Stimulated activated naive CD8-positive, alpha-beta T cell treated with anti-CD3 and anti-CD28 coated beads, Interleukin-15, amount 100 ng/mL, for 72 hours (primary cell): ENCODE data around the gene PARM1.
A peak's percentile ranks its signal among the peaks of the same experiment; 100 is the strongest.
"Not testable (repeated sequence)": the region's sequence is repeated elsewhere in the genome, so short reads cannot be mapped to it uniquely, and the experiment has no call there.

Source experiments
- ATAC-seq: fragments of 150-1000 bp; cut with Tn5 transposase; 2 replicates; pipeline ENCODE4 v1.10.0; 2021; ENCODE audit warnings: mild to moderate bottlenecking, moderate library complexity
- DNase-seq, 2 donors: peaks; one replicate each; pipeline ENCODE4 v3.0.0; 2021 to 2022
- H3K27ac Mint-ChIP-seq, 2 donors: one replicate each; pipeline ENCODE4 v1.8.0; 2022; ENCODE audit warnings: mild to moderate bottlenecking in 2 of 2, mixed read lengths in 2 of 2, moderate library complexity in 2 of 2
- H3K27me3 Mint-ChIP-seq: one replicate; pipeline ENCODE4 v1.8.0; 2022; ENCODE audit warnings: mixed read lengths
- H3K4me1 Mint-ChIP-seq: one replicate; pipeline ENCODE4 v1.8.0; 2022; ENCODE audit warnings: mild to moderate bottlenecking, mixed read lengths
- H3K4me3 Mint-ChIP-seq, 2 donors: one replicate each; pipeline ENCODE4 v1.8.0; 2022; ENCODE audit warnings: mild to moderate bottlenecking in 2 of 2, mixed read lengths in 2 of 2, moderate library complexity in 1 of 2
- H3K9me3 Mint-ChIP-seq, 2 donors: one replicate each; pipeline ENCODE4 v1.8.0; 2022; ENCODE audit warnings: mixed read lengths in 2 of 2

The PARM1 gene

DNA sequence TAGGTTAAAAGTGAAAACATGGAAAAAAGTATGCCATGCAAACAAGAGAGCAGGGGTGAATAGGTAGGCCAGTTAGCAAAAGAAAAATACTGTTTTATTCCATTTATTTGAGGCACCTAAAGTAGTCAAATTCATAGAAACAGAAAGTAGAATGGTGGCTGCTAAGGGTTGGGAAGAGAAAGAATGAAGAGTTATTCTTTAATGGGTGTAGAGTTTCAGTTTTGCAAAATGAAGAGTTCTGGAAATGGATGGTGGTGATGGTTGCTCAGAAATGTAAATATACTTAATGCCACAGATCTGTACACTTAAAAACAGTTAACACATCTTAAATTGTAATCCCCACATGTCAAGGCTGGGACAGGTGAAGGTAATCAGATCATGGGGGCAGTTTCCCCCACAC, 29.7 kb downstream of the PARM1 start:
- no peak for DNase-seq
- Mint-ChIP-seq H3K9me3 (peaks cover 5 to 14% of the 10 kb centered on the region in 2 donors), H3K27me3 (no peaks in the 10 kb centered on the region), H3K4me1 (no peaks in the 10 kb centered on the region), H3K27ac (no peak overlapping the region), H3K4me3 (no peak overlapping the region)
- no peak for ATAC-seq

DNA sequence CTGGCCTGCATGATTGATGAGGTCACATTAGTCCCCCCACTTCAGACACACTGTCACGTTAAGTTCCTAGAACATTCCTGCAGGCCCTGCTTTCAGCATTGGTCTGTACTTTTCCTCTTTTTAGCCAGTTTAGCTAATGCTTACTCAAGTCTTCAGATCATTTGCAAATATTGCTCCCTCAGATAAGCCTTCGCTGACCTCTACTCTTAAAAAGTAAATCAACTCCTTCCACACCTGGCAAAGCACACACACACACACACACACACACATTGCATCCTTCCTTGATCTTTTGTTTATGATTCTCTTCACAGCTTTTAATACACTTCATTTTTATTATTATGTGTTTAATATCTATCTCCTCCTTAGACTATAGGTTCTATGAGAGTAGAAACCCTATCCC, 31.4 kb downstream of the PARM1 start:
- H3K9me3 Mint-ChIP-seq: peaks cover 5 to 14% of the 10 kb centered on the region in 2 donors
- DNase-seq (no peak), ATAC-seq (no peak)
- H3K27ac Mint-ChIP-seq: no peak overlapping the region
- H3K4me1 Mint-ChIP-seq: no peaks in the 10 kb centered on the region
- no peak overlapping the region for H3K4me3 Mint-ChIP-seq
- no peaks in the 10 kb centered on the region for H3K27me3 Mint-ChIP-seq

DNA sequence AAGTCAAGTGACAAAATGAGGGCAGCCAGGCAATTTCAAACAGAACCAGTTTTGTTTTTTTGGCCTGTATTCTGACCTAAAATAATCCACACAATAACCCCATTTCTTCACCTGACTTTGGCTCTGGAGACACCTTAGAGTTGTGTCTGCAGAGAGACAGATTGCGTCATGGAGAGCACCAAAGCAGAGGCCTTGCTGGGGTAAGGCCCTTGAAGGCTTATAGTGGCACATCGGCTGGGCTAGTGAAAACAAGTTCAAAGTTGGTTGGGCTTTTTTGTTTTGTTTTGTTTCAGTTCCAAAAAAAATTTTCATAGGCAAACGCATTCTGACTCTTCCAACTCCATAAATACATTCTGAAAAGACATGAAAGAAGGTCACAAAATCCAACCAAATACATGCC, 34.4 kb downstream of the PARM1 start:
- H3K4me3 Mint-ChIP-seq: no peak overlapping the region
- no peaks in the 10 kb centered on the region for H3K27me3 Mint-ChIP-seq
- no peak overlapping the region for H3K27ac Mint-ChIP-seq
- DNase-seq: no peak
- peaks cover 0 to 7% of the 10 kb centered on the region in 2 donors for H3K9me3 Mint-ChIP-seq
- H3K4me1 Mint-ChIP-seq: no peaks in the 10 kb centered on the region
- ATAC-seq: no peak

DNA sequence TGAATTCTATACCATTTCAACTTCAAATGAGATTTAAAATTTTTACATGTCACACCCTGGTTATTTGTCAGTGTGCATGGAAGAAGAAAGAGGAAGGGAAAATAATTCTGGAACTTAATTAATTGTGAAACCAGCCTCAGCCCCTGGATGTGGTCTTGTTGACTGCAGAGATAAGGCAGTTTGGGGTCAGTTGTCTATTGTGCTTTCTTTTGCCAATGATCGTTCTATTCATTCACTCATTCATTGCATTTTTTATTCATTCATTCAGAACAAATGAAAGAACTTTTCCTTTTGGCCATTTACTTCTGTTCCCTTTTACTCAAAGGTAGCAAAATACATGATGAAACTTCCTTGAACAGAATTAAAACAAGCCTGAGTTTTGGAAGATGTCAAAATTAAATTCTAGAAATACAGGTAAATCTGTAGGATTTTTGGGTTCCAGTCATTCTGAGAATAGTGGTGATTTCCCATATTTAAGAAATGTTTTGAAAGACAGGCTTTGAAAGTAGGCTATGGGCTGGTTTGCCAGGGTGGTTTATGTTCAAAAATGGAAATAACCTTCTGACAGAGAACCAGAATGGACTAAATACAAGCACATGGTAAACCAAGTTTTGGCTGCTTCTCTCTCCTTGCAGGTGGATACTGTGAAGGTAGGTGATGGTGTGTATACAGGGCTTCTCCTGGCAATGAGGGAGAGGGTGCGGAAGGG, 35.7 kb downstream of the PARM1 start:
- Mint-ChIP-seq H3K4me1 (no peaks in the 10 kb centered on the region), H3K9me3 (peaks cover 0 to 7% of the 10 kb centered on the region in 2 donors), H3K27ac (no peak overlapping the region), H3K4me3 (no peak overlapping the region), H3K27me3 (no peaks in the 10 kb centered on the region)
- ATAC-seq (peak; percentile 70), DNase-seq (no peak)

DNA sequence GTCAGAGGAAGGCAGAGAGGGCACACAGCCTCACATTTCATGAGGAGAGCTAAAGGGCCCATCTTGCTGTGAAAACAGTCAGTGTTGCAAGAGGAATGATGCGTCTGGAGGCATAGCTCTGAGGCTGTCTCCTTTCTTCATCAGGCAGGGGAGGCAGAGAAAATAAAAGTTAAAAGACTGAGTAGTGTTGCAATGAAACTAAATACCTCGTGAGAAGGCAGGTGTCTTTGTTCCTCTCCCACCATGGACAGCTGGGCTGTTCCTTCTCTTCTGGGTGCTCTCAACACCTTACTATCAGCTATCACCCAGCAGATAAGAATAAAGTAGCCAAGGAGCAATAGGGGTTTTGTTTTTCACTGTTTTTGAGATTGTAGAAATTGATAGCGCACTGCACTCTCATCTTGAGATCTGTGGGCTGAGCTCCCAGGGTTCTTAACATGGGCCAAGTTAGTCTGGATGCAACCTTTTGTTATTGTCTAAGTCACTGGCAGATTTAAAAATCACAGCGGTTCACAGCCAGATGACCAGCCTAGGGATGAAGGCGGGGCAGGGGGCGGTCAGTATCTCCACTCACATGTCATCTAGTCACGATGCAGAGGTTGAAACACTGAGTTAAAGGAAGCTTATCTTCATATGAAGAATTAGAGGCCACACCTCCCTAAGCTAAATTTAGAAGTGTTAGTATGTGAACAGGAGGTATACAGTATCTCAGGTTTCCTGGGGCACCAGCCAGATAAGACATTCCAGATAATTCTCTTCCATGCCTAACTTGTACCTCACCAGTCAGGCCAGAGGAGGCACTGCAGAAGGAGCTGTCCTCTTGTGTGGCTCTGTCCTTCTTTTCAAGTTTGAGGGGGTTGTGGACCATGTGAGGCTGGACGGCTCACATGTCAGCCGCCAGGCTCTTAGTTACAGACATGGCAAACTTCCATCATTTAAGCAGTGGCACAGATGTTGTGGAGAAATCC, 36.9 kb downstream of the PARM1 start:
- ATAC-seq: no peak
- Mint-ChIP-seq H3K27me3 (no peaks in the 10 kb centered on the region), H3K4me1 (no peaks in the 10 kb centered on the region), H3K9me3 (peaks cover 0 to 9% of the 10 kb centered on the region in 2 donors), H3K4me3 (no peak overlapping the region), H3K27ac (peak overlapping the region in 1 of 2 donors; percentile 74)
- DNase-seq: no peak

DNA sequence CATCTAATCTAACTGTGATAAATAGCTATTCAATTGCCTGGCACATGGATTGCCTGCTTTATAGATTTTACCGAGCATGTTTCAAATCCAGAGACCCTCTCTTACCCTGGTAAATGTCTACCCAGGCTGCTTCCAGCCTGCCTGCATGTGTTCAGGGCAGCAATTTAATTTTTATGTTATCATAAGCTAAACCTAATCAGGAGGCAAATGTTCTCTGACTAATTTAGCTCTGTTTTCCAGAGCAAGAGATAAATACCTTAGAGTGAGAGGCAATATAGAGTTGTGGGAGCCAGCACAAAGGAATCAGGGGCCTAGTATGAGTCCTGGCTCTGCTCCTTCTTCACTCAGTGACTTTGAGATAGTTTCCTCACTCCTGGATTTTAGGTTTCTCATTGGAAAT, 37.7 kb downstream of the PARM1 start:
- Mint-ChIP-seq H3K4me3 (no peak overlapping the region), H3K27me3 (no peaks in the 10 kb centered on the region), H3K9me3 (peaks cover 0 to 14% of the 10 kb centered on the region in 2 donors), H3K4me1 (no peaks in the 10 kb centered on the region), H3K27ac (no peak overlapping the region)
- ATAC-seq: no peak
- no peak for DNase-seq

DNA sequence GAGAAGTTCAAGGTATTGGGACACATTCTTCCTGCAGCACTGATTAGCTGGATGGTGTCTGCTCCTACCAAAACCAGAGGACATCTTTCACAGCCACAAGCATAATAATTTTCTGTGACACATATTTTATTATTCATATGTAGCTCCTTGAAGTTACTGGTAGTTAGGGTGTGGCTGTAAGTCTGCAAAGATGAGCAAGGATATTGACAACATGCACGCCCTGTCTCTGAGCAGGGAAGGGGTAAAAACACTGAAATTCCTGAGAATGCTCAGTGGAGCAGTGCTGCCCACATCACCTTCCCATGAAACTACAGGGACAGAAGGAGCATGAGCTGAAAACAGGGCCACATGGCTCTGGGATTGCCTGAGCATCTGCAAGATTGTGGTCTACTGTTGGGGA, 38.9 kb downstream of the PARM1 start:
- no peak for DNase-seq
- Mint-ChIP-seq H3K4me3 (no peak overlapping the region), H3K9me3 (peaks cover 0 to 13% of the 10 kb centered on the region in 2 donors), H3K27ac (no peak overlapping the region), H3K4me1 (no peaks in the 10 kb centered on the region), H3K27me3 (no peaks in the 10 kb centered on the region)
- ATAC-seq: no peak

DNA sequence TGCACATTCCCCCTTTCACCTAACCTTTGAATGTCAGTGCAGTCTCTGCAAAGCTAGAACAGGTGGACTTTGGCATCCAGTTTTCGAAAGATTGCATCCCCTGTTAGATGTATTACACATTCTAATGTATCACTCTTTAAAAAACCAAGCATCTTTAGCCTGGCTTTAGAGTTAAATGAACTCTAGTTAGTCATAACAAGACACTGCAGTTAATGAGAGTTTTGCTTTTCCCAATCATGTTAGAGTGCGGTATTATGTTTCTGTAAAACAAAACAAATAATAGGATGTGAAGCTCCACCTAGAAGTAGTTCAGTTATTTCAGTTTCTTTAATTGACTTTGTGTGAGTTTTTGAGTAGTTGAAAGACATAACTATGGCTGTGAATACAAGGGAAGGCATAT, 42.2 kb downstream of the PARM1 start:
- Mint-ChIP-seq H3K27ac (no peak overlapping the region), H3K4me3 (no peak overlapping the region), H3K27me3 (no peaks in the 10 kb centered on the region), H3K9me3 (peaks cover 7 to 31% of the 10 kb centered on the region in 2 donors), H3K4me1 (no peaks in the 10 kb centered on the region)
- ATAC-seq (no peak), DNase-seq (no peak)

DNA sequence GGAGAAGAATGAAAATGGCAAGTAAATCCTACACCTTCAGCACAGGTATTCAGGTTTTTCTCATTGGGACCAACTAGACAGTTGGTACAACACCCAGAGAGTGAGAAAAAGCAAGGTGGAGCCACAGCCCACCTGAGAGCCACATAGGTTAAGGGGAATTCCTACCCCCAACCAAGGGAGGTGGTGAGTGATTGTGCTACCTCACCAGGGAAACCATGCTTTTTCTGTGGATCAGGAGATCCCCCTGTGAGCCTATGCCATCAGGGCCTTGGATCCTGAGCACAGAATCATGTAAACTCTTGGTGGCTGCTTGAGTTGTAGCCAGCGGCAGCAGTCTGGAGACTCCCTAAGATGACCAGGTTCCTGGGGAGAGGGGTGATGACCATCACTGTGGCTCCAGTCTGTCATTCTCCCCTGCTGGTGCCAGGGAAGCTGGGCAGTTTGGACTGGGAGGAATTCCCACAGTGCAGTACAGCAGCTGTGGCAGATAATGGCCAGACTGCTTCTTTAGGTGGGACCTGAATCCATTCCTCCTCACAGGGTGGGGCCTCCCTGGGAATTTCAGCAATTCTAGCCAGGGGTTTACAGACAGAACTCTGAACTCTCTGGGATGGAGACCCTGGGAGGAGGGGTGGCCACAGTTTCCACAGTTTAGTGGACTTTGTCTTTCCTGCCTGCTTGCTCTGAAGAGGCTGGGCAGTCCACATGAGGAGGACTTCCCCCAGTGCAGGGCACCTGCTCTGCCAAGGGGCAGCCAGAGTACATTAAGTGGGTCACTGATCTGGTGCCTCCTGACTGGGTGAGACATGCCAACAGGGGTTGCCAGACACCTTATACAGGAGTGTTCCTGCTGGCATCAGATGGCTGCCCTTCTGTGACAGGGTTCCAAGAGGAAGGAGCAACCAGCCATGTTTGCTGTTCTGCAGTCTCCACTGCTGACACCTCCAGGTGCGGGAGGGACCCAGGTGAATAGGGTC, 43.2 kb downstream of the PARM1 start:
- ATAC-seq: peak; percentile 42
- H3K4me1 Mint-ChIP-seq: no peaks in the 10 kb centered on the region
- no peak for DNase-seq
- H3K9me3 Mint-ChIP-seq: peaks cover 7 to 33% of the 10 kb centered on the region in 2 donors
- peak overlapping the region in 1 of 2 donors; percentile 48 for H3K27ac Mint-ChIP-seq
- H3K27me3 Mint-ChIP-seq: no peaks in the 10 kb centered on the region
- no peak overlapping the region for H3K4me3 Mint-ChIP-seq

DNA sequence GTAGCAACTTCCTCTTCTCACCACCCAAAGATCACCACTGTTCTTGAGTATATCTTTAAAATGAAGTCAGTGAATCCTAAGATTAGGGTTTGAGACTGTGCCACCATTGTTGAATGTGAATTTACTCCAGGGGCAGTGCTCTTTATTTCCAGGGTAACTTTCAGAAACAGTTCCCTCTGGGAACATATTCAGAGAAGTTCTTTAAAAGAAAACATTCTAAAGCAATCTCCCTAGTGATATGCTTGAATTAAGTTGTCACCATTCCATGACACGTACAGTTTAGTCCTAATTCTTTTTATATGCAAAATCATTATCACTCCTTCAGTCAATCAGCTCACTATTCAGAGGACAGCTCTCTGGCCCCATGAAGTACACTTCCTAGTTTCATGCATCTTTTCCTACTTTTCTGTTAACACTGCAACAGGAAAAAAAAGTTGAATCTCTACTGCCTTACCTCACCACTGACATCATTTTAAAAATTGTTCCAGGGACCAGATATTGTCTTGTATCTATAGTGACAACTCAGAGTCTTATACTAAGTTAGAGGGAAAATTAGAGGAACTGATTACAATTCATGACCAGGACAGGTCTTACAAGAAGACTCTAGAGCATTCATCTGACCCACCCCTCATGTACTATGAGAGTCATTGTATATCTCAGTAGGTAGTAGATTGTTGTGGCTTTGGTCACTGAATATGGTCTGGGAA, 49.8 kb downstream of the PARM1 start:
- no peak for DNase-seq

DNA sequence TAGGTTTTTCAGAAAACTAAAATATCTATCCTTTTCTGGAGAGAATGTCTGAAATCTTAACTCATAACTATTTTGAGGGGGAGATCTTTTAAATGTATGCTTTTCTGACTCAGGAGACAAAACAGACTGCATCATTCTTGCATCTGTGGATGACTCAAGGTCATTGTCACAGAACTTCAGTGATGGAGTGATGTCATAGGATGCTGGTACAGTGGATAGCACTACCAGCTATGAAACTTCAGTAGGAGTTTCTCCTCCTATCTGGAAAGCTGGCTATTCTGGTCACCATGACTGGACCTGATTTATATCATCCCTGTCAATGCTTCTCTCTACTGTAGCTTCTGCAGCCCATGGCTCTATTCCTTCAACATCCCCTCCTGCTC, 50.3 kb downstream of the PARM1 start:
- no peak overlapping the region for H3K27ac Mint-ChIP-seq
- ATAC-seq: no peak
- H3K4me3 Mint-ChIP-seq: no peak overlapping the region
- no peaks in the 10 kb centered on the region for H3K27me3 Mint-ChIP-seq
- no peak for DNase-seq
- peaks cover 7 to 19% of the 10 kb centered on the region in 2 donors for H3K9me3 Mint-ChIP-seq
- no peaks in the 10 kb centered on the region for H3K4me1 Mint-ChIP-seq

More for the DNA sequence above, 49.8 kb downstream of the PARM1 start:
- Mint-ChIP-seq H3K4me3 (no peak overlapping the region), H3K27ac (no peak overlapping the region), H3K4me1 (no peaks in the 10 kb centered on the region), H3K9me3 (peaks cover 7 to 19% of the 10 kb centered on the region in 2 donors), H3K27me3 (no peaks in the 10 kb centered on the region)
- ATAC-seq: no peak

DNA sequence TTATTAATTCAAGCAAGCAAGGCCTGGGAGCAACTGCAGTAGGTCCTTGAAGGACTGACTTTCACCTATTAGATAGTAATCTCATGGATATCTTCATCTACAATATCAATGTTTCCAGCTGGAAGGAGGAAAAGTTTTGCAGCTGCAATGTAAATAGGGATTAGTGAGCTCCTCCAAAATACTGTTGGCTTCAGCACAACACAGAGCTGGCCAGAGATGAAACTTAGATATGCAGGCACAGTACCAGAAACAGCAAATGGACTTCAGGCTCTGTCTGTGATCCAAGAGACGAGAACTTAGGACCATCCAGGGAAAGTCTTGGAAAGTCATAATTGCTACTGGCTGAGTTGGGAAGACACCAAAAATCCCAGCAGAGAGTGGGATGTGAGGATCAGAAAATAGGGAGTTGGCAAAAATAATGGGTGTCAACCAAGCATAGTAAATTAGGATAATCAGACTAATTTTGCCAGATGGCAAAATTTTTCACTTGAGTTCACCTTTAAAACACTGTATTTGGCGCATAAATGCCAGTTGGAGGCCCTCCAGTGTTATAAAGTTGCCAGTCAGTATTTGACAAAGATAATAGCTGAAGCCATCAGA, 57.5 kb downstream of the PARM1 start:
- H3K4me3 Mint-ChIP-seq: no peak overlapping the region
- H3K27ac Mint-ChIP-seq: no peak overlapping the region

DNA sequence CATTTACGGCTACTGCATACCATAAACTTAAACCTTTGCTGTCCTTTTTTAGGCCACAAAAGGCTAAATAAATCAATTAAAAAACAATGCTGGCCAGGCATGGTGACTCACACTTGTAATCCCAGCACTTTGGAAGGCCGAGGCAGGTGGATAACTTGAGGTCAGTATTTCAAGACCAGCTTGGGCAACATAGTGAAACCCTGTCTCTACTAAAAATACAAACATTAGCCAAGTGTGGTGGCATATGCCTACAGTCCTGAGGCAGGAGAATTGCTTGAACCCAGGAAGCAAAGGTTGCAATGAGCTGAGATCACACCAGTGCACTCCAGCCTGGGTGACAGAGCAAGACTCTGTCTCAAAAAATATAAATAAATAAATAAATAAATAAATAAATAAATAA, 61.5 kb downstream of the PARM1 start:
- not testable (repeated sequence) for DNase-seq, H3K4me3 Mint-ChIP-seq, H3K27ac Mint-ChIP-seq

More for the DNA sequence above, 57.5 kb downstream of the PARM1 start:
- no peak for ATAC-seq
- DNase-seq: no peak
- Mint-ChIP-seq H3K9me3 (no peaks in the 10 kb centered on the region), H3K4me1 (no peaks in the 10 kb centered on the region), H3K27me3 (no peaks in the 10 kb centered on the region)

DNA sequence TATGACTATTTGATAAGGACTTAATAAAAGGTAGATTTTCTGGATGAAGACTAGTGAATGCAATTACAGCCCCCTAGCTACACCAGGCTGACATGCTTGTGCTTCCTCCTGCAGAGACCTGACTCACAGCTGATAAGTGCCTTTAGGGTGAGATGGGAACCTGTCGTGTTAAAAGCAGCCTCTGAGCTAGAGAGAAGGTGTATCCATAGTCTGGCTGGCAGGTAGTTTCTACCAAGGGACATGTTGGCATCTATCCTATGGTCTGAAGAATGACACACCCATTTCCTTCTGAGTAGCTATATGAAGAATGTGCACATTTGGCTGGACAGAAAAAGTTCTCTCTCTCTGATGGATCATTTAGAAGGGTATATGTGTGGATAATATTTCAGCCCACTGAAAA, 64.1 kb downstream of the PARM1 start:
- no peaks in the 10 kb centered on the region for H3K4me1 Mint-ChIP-seq
- no peak overlapping the region for H3K4me3 Mint-ChIP-seq
- ATAC-seq (no peak), DNase-seq (no peak)
- H3K27me3 Mint-ChIP-seq: no peaks in the 10 kb centered on the region
- H3K9me3 Mint-ChIP-seq: no peaks in the 10 kb centered on the region
- no peak overlapping the region for H3K27ac Mint-ChIP-seq

More for the DNA sequence above, 61.5 kb downstream of the PARM1 start:
- not testable (repeated sequence) for H3K4me1 Mint-ChIP-seq, H3K27me3 Mint-ChIP-seq, H3K9me3 Mint-ChIP-seq, ATAC-seq
